ENCODE measurements around the gene IGLON5.

DNA sequence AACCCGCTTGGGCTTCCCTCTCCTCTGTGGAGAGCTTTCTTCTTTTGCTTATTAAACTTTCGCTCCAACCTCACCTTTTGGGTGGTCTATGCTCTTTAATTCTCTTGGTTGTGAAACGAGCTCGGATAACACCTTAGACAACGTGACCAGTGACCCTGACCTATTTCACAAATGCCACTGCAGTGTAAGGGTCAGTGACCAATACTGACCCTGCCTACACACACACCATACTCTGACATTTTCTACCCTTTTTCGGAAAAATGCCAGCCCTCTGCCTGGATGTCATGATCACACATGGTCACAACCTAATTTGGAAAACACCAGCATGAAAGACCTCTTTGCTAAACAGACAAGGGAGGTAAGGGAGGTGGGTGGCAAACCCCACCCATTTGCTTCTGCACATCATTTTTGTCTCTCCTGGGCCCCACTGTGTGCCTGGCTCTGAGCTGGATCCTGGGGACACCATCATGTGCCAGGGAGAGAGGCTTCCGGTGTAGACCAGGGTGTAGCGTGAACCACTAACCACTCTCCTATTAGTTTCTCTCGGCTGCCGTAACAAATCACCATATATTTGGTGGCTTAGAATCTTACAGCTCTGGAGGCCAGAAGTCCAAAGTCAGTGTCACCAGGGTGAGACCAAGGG is 44.8 kb downstream of the IGLON5 start:
- TF ChIP-seq, protein P1, sequence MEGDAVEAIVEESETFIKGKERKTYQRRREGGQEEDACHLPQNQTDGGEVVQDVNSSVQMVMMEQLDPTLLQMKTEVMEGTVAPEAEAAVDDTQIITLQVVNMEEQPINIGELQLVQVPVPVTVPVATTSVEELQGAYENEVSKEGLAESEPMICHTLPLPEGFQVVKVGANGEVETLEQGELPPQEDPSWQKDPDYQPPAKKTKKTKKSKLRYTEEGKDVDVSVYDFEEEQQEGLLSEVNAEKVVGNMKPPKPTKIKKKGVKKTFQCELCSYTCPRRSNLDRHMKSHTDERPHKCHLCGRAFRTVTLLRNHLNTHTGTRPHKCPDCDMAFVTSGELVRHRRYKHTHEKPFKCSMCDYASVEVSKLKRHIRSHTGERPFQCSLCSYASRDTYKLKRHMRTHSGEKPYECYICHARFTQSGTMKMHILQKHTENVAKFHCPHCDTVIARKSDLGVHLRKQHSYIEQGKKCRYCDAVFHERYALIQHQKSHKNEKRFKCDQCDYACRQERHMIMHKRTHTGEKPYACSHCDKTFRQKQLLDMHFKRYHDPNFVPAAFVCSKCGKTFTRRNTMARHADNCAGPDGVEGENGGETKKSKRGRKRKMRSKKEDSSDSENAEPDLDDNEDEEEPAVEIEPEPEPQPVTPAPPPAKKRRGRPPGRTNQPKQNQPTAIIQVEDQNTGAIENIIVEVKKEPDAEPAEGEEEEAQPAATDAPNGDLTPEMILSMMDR (IDR thresholded peaks at IDR 0.05), result no peak
- TF ChIP-seq POLR2A (IDR thresholded peaks at IDR 0.05; ENCODE audit: low read depth), result no peak
- no peak for TF ChIP-seq POLR2AphosphoS5 (IDR thresholded peaks at IDR 0.05)
- TF ChIP-seq EP300 (IDR thresholded peaks at IDR 0.05), result no peak
